Activated naive CD4-positive, alpha-beta T cell treated with anti-CD3 and anti-CD28 coated beads, Interleukin-2, amount 10 ng/mL, durations not matched to agents 7 days and 5 days (primary cell): ENCODE data around the gene HEATR3.

Experiments
- CTCF ChIA-PET: fragments of 350-600 bp; sonication (Branson Sonifier 250); formaldehyde crosslinking; loops from one replicate; lab custom pipeline; 2021; ENCODE audit warnings: antibody characterized with exemption; lab: Charles Lee
- DNase-seq: peaks from one replicate; pipeline ENCODE4 v3.0.0-alpha.2; 2020
- H3K27ac Mint-ChIP-seq: one replicate; pipeline ENCODE4 v1.8.0; 2021; ENCODE audit warnings: mild to moderate bottlenecking, moderate library complexity, mixed read lengths
- H3K27me3 Mint-ChIP-seq: one replicate; pipeline ENCODE4 v1.8.0; 2021; ENCODE audit warnings: mild to moderate bottlenecking, mixed read lengths
- H3K36me3 Mint-ChIP-seq: one replicate; pipeline ENCODE4 v1.8.0; 2021; ENCODE audit warnings: mixed read lengths
- H3K4me1 Mint-ChIP-seq: one replicate; pipeline ENCODE4 v1.8.0; 2021; ENCODE audit warnings: mixed read lengths
- H3K4me3 Mint-ChIP-seq: one replicate; pipeline ENCODE4 v1.8.0; 2021; ENCODE audit warnings: mild to moderate bottlenecking, moderate library complexity, mixed read lengths
- H3K9me3 Mint-ChIP-seq: one replicate; pipeline ENCODE4 v1.8.0; 2021; ENCODE audit warnings: mixed read lengths

Gene HEATR3

GRCh38 chr16:50066482-50067289 is 916 bp downstream of the HEATR3 start:
- Mint-ChIP-seq H3K27me3 (no peaks in the 10 kb centered on the region), H3K27ac (peak overlapping the region; percentile 94), H3K4me1 (peaks cover 51% of the 10 kb centered on the region), H3K36me3 (peaks cover 24% of the 10 kb centered on the region), H3K9me3 (no peaks in the 10 kb centered on the region), H3K4me3 (peak overlapping the region; percentile 91)
- CTCF ChIA-PET, result interaction anchor here (0.8 to 10.7 kb wide), 23 partner anchors 10 to 740 kb away, joined by 3 to 180 read pairs (median 4); partner anchors contain the start of gene CNEP1R1
- no peak for DNase-seq

GRCh38 chr16:50067290-50067853 is 1.6 kb downstream of the HEATR3 start:
- CTCF ChIA-PET, result interaction anchor here (0.8 to 10.7 kb wide), 27 partner anchors 11 to 739 kb away, joined by 3 to 180 read pairs (median 4); partner anchors contain the start of gene CNEP1R1
- H3K4me1 Mint-ChIP-seq, result peaks cover 52% of the 10 kb centered on the region
- H3K27me3 Mint-ChIP-seq, result no peaks in the 10 kb centered on the region
- H3K4me3 Mint-ChIP-seq, result peak overlapping the region; percentile 91
- peak overlapping the region; percentile 90 for H3K27ac Mint-ChIP-seq
- no peaks in the 10 kb centered on the region for H3K9me3 Mint-ChIP-seq
- peaks cover 26% of the 10 kb centered on the region for H3K36me3 Mint-ChIP-seq
- DNase-seq, result peak; percentile 68

GRCh38 chr16:50068550-50068949 is 2.8 kb downstream of the HEATR3 start:
- H3K9me3 Mint-ChIP-seq, result no peaks in the 10 kb centered on the region
- no peak overlapping the region for H3K27ac Mint-ChIP-seq
- peaks cover 30% of the 10 kb centered on the region for H3K36me3 Mint-ChIP-seq
- H3K27me3 Mint-ChIP-seq, result no peaks in the 10 kb centered on the region
- no peak overlapping the region for H3K4me3 Mint-ChIP-seq
- no peak for DNase-seq
- CTCF ChIA-PET, result interaction anchor here (0.9 to 10.7 kb wide), 15 partner anchors 9 to 738 kb away, joined by 3 to 180 read pairs (median 7); partner anchors contain the start of gene CNEP1R1
- H3K4me1 Mint-ChIP-seq, result peaks cover 53% of the 10 kb centered on the region

GRCh38 chr16:50069060-50069459 is 3.3 kb downstream of the HEATR3 start:
- DNase-seq, result no peak
- H3K9me3 Mint-ChIP-seq, result no peaks in the 10 kb centered on the region
- peaks cover 53% of the 10 kb centered on the region for H3K4me1 Mint-ChIP-seq
- H3K4me3 Mint-ChIP-seq, result no peak overlapping the region
- H3K27me3 Mint-ChIP-seq, result no peaks in the 10 kb centered on the region
- H3K36me3 Mint-ChIP-seq, result peaks cover 30% of the 10 kb centered on the region
- CTCF ChIA-PET, result interaction anchor here (0.9 to 10.7 kb wide), 11 partner anchors 13 to 737 kb away, joined by 3 to 180 read pairs (median 7); partner anchors contain the start of gene CNEP1R1
- no peak overlapping the region for H3K27ac Mint-ChIP-seq

GRCh38 chr16:50071075-50071671 is 5.4 kb downstream of the HEATR3 start:
- Mint-ChIP-seq H3K4me3 (no peak overlapping the region), H3K27me3 (no peaks in the 10 kb centered on the region), H3K9me3 (no peaks in the 10 kb centered on the region), H3K27ac (no peak overlapping the region), H3K4me1 (peaks cover 43% of the 10 kb centered on the region), H3K36me3 (peaks cover 36% of the 10 kb centered on the region)
- DNase-seq, result no peak
- CTCF ChIA-PET, result interaction anchor here (0.6 to 10.7 kb wide), 2 partner anchors 140 to 291 kb away, joined by 3 to 180 read pairs; no protein-coding TSS in a partner anchor

GRCh38 chr16:50072730-50073129 is 7.0 kb downstream of the HEATR3 start:
- no peaks in the 10 kb centered on the region for H3K9me3 Mint-ChIP-seq
- peaks cover 37% of the 10 kb centered on the region for H3K36me3 Mint-ChIP-seq
- DNase-seq, result no peak
- H3K4me1 Mint-ChIP-seq, result peaks cover 30% of the 10 kb centered on the region
- CTCF ChIA-PET, result interaction anchor here (10.7 kb wide), 1 partner anchor 138 kb away, joined by 180 read pairs; no protein-coding TSS in a partner anchor
- H3K27ac Mint-ChIP-seq, result peak overlapping the region; percentile 33
- H3K4me3 Mint-ChIP-seq, result no peak overlapping the region
- no peaks in the 10 kb centered on the region for H3K27me3 Mint-ChIP-seq

- H3K27me3 Mint-ChIP-seq, result no peaks in the 10 kb centered on the region
- CTCF ChIA-PET, result interaction anchor here (1.1 to 2.0 kb wide), 2 partner anchors 9 to 132 kb away, joined by 3 to 6 read pairs; no protein-coding TSS in a partner anchor
- no peaks in the 10 kb centered on the region for H3K9me3 Mint-ChIP-seq
Observed at GRCh38 chr16:50079397-50080140, 13.8 kb downstream of the HEATR3 start.

GRCh38 chr16:50081428-50082018 is 15.8 kb downstream of the HEATR3 start:
- Mint-ChIP-seq H3K4me1 (peaks cover 5% of the 10 kb centered on the region), H3K36me3 (peaks cover 60% of the 10 kb centered on the region), H3K4me3 (no peak overlapping the region), H3K27ac (no peak overlapping the region), H3K27me3 (no peaks in the 10 kb centered on the region), H3K9me3 (no peaks in the 10 kb centered on the region)
- CTCF ChIA-PET, result interaction anchor here (0.6 to 1.4 kb wide), 3 partner anchors 13 to 136 kb away, joined by 3 to 6 read pairs (median 4); partner anchors contain the start of gene HEATR3
- DNase-seq, result no peak

More at GRCh38 chr16:50079397-50080140, 13.8 kb downstream of the HEATR3 start:
- no peak for DNase-seq
- peaks cover 57% of the 10 kb centered on the region for H3K36me3 Mint-ChIP-seq
- H3K4me1 Mint-ChIP-seq, result peaks cover 5% of the 10 kb centered on the region
- H3K27ac Mint-ChIP-seq, result peak overlapping the region; percentile 30
- H3K4me3 Mint-ChIP-seq, result no peak overlapping the region

GRCh38 chr16:50083996-50084395 is 18.2 kb downstream of the HEATR3 start:
- Mint-ChIP-seq H3K27me3 (no peaks in the 10 kb centered on the region), H3K27ac (no peak overlapping the region), H3K4me3 (no peak overlapping the region), H3K4me1 (peaks cover 5% of the 10 kb centered on the region), H3K36me3 (peaks cover 57% of the 10 kb centered on the region), H3K9me3 (no peaks in the 10 kb centered on the region)
- CTCF ChIA-PET, result interaction anchor here (0.7 to 1.7 kb wide), 3 partner anchors 17 to 127 kb away, joined by 3 to 5 read pairs (median 4); partner anchors contain the start of gene CNEP1R1
- no peak for DNase-seq

- H3K36me3 Mint-ChIP-seq, result peaks cover 50% of the 10 kb centered on the region
- H3K4me3 Mint-ChIP-seq, result no peak overlapping the region
- DNase-seq, result no peak
- no peaks in the 10 kb centered on the region for H3K27me3 Mint-ChIP-seq
- CTCF ChIA-PET, result no interaction called here
- no peaks in the 10 kb centered on the region for H3K9me3 Mint-ChIP-seq
- peaks cover 5% of the 10 kb centered on the region for H3K4me1 Mint-ChIP-seq
- H3K27ac Mint-ChIP-seq, result no peak overlapping the region
Observed at GRCh38 chr16:50086176-50086575, 20.4 kb downstream of the HEATR3 start.

GRCh38 chr16:50088302-50088701 is 22.5 kb downstream of the HEATR3 start:
- Mint-ChIP-seq H3K36me3 (peaks cover 42% of the 10 kb centered on the region), H3K27me3 (no peaks in the 10 kb centered on the region), H3K27ac (no peak overlapping the region), H3K4me3 (no peak overlapping the region), H3K9me3 (no peaks in the 10 kb centered on the region), H3K4me1 (no peaks in the 10 kb centered on the region)
- CTCF ChIA-PET, result interaction anchor here (1.3 to 1.9 kb wide), 2 partner anchors 9 to 19 kb away, joined by 3 to 4 read pairs; no protein-coding TSS in a partner anchor
- no peak for DNase-seq

- Mint-ChIP-seq H3K27me3 (no peaks in the 10 kb centered on the region), H3K9me3 (no peaks in the 10 kb centered on the region)
- CTCF ChIA-PET, result interaction anchor here (0.7 kb wide), 1 partner anchor 117 kb away, joined by 3 read pairs; no protein-coding TSS in a partner anchor
Observed at GRCh38 chr16:50092891-50093290, 27.1 kb downstream of the HEATR3 start.

More at GRCh38 chr16:50092891-50093290, 27.1 kb downstream of the HEATR3 start:
- H3K27ac Mint-ChIP-seq, result no peak overlapping the region
- DNase-seq, result no peak
- peaks cover 26% of the 10 kb centered on the region for H3K36me3 Mint-ChIP-seq
- no peak overlapping the region for H3K4me3 Mint-ChIP-seq
- no peaks in the 10 kb centered on the region for H3K4me1 Mint-ChIP-seq
